Left forelimb (tissue), 1 donor: ENCODE data around the gene IRGQ.
"Not testable (repeated sequence)": the region's sequence is repeated elsewhere in the genome, so short reads cannot be mapped to it uniquely, and the experiment has no call there.

ENCODE experiments used
- DNase-seq: peaks from one replicate; pipeline ENCODE4 v3.0.0-alpha.2; 2018; ENCODE audit warnings: low spot score

Gene IRGQ

DNA sequence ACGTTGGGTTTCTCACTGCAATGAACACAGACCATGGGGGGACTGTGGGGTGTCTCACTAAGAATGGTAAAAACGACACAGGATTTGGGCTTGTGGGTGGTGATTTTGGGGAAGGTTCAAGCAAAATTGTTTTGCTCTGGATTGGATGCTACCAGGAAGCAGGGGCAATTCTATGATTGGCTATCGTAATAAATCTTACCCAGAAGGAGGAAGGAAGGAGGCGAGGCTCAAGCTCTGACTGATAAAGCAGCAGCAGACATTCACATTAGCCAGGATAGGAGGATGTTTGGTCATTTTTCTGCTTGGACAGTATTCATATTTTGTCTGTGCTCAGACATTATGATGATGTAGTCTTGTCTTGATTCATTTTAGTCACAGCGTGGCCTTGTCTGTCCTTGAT is 1.9 kb upstream of the IRGQ start:
- no peak for DNase-seq

DNA sequence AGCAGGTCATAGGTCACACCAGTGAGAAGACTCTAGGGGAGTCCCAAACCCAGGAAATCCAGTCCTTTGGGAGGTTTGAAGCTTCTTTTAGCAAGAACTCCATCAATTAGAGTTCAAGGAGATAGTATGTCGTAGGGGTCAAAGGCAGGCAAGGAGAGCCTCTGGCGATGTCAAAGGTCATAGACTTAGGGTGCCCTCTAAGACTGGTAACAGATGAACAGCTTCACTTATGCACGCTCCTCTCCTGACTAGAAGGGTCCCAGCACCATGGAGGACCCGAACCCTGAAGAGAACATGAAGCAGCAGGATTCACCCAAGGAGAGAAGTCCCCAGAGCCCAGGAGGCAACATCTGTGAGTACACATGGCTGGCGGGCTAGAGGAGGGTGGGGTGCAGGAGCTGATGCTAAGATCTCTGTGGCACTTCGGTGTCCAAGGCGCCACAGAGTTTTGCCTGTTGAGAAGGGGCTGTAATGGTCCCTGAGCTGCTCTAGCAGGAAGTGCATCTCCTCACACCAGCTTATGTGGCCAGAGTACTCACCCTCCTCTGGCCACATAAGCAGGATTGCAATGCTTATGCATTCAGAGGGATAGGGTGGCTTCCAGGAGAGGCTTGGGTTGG is 1.0 kb upstream of the IRGQ start:
- no peak for DNase-seq

DNA sequence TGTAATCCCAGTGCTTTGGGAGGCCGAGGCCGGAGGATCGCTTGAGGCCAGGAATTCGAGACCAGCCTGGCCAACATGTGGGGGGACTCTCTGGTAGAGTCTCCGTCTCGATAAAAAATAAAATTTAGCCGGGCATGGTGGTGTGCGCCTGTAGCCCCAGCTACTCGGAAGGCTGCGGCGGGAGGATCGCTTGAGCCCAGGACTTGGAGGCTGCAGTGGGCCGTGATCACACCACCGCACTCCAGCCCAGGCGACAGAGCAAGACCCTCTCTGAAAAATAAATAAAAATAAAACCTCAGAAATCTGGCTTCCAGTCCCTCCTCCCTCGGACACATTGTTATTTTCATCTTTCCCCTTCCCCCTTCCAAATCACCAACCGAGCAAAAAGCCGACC is 332 bp downstream of the IRGQ start:
- no peak for DNase-seq

DNA sequence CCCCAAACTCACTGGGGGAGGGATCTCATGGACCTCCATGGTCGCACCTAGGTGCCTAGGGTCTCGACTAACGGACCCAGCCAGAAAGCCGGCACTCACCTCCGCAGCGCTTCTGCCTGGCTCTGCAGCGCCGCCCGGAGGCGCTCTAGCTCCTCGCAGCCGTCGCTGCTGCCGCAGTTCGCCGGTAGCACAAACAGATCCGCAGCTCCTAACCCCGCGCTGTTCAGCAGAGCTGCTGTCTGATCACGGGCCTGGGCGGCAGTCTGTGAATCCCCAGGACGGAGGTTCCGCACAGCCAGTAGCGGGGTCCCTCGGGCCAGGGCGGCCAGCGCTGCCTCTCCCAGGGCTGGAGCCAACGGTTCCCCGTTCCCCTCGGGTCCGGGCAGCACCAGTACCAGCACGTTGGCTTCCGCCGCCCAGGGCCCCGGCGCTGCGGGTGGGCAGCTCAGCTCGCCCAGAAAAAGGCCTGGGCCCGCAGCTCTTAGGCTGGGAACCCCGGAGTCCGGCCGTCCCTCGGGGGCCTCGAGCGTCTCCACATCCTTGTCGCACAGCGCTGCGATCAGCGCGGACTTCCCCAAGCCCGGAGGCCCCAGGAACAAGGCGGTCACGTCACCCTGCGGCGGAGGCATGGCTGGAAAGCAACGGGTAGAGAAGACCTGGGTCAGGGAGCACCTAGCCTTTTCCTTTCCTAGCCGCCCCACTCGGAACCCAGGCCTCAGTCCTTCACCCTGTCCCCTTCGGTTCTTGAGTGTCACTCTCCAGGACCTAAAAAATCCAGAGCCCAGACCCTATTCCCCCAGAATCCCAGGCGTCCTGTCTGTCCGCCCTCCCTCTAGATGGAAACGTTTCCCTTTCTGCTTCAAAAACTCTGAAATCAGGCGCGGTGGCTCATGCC is 977 bp downstream of the IRGQ start:
- DNase-seq = peak; percentile 73

DNA sequence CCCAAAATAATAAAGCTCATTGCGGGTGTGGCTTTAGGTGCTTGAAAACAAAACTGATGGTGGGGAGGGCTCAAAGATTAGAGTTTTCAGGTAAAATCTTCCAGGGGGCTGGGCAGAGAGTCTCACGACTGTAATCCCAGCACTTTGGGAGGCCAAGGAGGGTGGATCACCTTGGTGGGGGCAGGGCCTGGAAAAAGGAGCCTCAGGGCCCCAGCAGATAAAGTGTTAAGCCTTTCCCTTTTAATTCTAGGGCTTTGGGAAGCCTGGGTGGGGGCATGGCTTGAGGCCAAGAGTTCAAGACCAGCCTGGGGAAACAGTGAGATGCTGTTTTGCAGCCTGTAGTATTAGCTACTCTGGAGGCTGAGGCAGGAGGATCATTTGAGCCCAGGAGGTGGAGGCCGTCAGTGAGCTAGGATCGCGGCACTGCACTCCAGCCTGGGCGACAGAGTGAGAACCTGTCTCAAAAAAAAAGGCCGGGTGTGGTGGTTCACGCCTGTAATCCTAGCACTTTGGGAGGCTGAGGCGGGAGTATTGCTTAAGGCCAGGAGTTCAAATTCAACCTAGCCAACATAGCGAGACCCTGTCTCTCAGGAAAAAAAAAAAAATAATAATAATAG is 1.7 kb downstream of the IRGQ start:
- no peak for DNase-seq

DNA sequence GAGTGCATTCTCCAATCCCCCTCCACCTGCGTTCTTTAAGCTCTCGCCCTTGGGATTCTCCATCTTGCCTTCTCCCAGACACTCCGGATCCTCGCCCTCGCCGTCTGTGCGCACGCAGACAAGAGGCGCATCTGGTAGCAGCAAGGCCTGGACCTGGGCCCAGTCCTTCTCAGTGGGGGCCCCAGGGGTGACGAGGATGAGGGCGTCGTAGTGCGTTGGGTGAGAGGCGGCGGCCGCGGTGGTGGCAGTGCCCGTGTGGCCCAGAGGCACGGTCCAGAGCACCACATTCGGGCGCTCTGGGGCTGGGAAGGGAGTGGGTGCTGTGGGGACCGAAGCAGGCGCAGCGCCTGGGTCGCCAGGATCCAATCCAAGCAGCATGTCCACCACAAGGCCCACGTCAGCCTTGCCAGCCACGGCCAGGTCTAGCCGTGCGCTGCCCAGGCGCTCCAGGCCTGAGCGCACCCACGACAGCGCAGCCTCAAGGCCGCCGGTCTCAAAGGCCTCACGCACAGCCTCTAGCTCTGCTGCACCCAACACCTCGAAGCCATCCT is 3.1 kb downstream of the IRGQ start:
- DNase-seq = no peak

DNA sequence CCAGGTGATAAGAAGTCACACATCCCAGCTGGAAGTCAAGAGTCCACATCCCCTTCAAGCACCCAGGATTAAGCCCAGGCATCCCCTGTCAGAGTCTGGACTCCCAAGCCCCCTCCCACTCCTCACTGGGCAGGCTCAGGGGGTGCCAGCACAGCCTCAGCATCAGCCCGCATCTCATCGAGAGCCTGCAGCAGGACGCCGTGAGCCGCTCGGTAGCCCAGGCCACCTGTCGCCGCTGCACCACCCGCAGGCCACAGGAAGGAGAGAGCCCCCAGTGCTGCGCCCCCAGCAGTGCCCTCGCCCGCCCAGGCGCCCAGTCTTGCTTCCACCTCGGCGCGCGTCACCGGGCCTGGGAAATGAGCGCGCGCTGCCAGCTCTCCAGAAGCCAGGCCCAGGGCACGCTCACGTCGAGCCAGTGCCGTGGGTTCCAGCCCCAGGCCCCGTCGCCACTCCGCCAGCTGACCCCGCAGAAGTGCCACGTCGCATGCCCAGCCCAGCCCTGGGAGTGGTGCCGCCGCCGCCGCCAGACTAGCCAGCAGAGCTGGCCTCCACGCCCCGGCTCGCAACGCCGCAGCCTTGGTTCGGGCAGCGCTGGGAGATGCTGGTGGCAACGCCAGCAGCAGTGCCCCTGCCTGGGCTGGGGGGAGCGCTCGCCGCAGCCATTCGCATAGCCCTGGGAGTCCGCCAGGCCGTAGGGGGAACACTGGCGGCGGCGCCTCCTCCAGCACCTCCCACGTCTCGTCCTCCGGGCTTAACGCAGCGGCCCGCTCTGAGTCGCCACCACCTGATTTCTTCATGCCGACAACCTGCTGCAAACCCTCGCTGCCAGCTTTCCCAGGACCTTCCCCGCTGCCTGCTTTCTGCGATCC is 3.8 kb downstream of the IRGQ start:
- no peak for DNase-seq

DNA sequence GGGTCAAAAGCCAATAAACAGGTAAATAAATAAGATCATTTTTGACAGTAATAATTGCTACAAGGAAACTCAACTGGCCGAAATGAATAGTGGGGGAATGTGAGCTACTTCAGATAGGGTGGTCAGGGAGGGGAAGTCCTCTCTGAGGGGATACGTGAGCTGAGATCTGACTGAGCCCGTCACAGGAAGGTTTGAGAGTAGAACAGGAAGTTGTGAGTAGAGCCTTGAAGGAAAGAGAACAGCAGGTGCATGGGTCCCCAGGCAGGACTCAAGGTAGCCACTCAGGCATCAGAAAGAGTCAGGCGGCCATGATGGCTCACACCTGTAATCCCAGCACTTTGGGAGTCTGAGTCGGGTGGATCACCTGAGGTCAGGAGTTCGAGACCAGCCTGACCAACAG is 6.3 kb downstream of the IRGQ start:
- no peak for DNase-seq

DNA sequence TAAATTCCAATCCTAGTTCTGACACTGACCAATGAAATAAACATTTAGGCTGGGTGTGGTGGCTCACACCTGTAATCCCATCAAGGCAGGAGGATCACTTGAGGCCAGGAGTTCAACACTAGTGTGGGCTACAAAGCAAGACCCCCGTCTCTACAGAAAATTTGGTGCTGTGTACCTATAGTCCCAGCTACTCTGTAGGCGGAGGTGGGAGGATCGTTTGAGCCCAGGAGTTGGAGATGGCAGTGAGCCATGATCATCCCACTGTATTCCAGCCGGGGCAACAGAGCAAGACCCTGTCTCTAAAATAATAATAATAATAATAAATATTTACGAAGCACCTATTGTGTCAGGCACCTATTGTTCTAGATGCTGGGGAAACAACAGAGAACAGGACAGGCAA is 6.7 kb downstream of the IRGQ start:
- no peak for DNase-seq

DNA sequence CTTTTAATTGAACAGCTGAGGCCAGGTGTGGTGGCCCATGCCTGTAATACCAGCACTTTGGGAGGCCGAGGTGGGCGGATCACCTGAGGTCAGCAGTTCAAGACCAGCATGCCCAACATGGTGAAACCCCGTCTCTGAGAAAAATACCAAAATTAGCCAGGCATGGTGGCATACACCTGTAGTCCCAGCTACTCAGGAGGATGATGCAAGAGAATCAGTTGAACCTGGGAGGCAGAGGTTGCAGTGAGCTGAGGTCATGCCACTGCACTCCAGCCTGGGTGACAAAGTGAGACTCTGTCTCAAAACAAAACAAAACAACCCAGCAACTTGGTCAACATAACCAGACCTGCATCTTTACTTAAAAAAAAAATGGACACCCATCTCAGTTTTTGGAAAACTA is 8.9 kb downstream of the IRGQ start:
- DNase-seq = not testable (repeated sequence)

DNA sequence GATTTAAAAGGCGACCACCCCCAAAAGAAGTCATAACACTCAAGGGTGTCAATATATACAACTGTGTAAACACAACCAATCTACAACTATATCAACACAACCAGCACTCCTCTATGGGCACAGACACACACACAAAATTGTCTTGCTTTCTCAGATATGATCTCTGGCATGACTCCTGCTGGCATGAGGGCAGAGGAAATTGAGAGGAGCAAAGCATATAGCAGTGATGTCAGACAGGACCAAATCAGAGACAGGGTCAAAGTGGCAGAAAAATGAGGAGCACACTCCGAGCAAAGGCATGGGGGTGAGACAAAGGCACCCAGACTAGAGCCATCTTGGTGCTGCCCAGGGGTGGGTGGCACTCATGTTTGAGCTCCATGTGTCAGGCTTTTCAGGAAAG is 9.6 kb downstream of the IRGQ start:
- DNase-seq = no peak

DNA sequence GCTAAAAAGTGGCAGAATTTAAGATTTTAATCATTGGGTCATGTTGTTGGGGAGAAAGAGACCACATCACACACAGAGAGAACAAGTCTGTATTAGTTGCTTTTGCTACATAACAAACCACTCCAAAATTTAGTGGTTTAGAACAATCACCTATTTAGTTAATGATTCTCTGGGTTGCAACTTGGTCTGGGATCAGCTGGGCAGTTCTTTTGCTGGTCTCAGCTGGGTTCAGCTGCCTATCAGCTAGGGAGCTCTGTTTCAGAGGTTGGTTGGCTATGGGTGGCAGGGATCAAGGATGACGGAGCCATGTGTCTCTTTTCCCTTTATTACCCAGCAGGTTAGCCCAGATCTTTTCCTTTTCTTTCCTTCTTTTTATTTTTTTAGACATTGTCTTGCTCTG is 11.4 kb downstream of the IRGQ start:
- no peak for DNase-seq

DNA sequence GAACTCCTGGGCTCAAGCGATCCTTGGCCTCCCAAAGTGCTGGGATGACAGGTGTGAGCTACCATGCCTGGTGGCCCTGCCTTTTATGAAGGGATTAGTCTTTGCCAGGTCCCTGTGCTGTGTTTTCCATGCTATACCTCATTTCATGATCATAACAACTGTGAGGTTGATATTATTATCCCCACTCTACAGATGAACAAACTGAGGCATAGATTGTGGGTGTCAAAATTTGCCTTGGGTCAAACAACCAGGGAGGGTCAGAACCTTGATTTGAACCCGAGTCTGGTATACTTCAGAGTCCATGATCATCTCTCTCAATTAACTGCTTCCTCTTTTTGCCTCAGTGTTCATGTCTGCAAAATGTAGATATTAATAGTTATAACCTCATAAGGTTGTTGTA is 13.4 kb downstream of the IRGQ start:
- DNase-seq = no peak

DNA sequence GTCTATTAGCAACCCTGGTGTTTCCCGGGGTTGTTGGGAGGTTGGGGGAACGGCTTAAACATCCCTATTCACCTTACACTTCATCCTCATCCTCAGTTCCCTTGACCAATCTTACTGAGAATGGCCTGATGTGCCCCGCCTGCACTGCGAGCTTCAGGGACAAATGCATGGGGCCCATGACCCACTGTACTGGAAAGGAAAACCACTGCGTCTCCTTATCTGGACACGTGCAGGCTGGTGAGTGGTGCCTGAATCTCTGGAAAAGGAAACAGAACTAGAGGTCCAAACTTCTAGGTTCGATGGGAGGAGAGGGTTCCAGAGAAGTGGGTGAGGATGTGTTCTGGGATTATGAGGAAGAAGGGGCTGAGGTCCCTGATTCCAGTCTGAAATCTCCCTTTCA is 14.5 kb downstream of the IRGQ start:
- no peak for DNase-seq

DNA sequence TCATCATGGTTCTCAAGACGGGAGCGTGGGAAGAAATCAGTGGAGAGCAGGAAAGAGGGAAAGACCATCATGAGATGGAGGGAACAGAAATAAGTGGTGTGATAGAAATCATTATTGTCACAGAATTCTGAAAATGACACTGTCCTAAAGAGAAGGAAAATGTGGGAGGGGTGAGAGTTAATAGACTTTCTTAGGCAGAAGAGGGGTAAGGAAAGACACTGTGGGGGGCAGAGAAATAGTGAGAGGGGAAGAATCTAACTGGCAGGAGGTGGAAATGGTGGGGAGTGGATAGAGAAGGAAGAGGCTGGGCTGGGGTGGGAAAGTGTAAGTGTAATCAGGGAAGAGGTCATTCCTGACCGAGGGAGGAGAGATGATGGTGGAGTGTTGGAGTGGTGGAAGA is 17.1 kb downstream of the IRGQ start:
- DNase-seq = no peak

DNA sequence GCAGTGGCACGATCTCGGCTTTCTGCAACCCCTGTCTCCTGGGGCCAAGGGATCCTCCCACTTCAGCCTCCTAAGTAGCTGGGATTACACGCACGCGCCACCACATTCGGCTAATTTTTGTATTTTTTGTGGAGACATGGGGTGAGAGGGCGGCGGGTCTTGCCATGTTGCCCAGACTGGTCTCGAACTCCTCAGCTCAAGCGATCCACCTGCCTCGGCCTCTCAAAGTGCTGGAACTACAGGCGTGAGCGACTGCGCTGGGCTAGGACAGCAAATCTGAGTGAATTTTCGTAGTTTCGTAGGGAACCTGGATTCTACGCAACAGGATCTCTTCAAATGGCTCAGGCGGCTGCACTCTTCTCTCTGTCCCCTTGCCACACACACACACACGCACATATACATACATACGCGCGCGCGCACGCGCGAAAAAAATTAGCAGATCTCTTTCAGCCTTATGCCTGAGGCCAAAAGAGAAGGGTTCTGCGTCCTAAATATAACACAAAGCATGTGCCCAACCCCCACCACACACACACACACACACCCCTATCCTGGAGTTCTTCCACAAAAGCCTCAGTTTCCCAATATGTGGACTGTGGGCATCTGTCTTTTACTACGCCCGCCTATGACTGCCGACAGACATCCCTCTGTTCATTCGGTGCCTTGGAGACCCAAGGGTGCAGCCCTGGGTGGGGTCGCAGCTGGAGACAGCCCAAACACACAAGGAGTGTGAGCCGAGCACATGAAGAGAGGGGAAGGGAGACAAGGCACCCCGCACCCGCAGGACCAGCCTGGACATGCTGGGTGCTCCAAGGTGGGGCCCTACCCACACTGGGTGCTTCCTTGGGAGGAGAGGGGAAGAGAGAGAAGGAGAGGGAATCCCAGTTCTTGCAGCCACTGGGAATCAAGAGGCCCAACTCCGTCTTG is 19.7 kb downstream of the IRGQ start:
- no peak for DNase-seq

DNA sequence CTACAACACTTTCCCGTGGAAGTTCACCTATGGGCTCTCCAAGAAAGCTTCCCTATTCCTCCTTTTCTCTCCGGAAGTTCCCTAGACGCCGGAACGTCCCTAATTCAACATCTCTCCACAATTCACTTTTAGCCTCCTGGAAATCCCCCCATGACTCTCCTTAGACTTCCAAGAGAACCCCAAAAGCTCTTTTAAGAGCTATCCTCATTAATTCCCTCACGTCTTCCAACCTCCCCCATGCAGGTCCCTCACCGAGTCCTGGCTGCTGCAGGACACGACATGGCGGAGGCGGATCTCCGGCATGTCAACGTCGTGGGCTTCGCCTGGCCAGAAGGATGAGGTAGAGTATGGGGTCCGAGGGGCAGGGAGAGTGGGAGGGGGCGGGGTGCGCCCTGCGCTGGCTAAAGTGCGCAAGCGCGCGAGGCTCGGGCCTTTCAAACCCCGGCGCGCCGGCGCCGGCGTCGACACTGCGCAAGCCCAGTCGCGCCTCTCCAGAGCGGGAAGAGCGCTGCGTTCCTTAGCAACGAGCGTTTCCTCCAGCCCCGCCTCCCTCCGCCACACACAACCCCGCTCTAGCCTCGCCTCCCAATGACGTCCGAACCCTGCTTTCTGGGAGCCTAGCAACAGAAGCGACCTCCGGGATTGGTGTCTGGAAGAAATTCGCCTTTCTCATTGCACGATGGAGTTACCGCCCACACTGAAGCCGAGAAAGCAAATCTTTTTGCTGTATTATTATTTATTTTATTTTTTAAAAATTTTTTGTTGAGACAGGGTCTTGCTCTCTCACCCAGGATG is 20.6 kb downstream of the IRGQ start, which contains the start of the genes PINLYP and XRCC1:
PINLYP (plus strand) TSS at position 646 of the 795 bp plus-strand sequence. CDS start 1,391 bp downstream, outside the sequence.
XRCC1 (minus strand) TSS at position 372 of the 795 bp plus-strand sequence; CDS start at position 303, 69 bp downstream.
- peak; percentile 96 for DNase-seq

DNA sequence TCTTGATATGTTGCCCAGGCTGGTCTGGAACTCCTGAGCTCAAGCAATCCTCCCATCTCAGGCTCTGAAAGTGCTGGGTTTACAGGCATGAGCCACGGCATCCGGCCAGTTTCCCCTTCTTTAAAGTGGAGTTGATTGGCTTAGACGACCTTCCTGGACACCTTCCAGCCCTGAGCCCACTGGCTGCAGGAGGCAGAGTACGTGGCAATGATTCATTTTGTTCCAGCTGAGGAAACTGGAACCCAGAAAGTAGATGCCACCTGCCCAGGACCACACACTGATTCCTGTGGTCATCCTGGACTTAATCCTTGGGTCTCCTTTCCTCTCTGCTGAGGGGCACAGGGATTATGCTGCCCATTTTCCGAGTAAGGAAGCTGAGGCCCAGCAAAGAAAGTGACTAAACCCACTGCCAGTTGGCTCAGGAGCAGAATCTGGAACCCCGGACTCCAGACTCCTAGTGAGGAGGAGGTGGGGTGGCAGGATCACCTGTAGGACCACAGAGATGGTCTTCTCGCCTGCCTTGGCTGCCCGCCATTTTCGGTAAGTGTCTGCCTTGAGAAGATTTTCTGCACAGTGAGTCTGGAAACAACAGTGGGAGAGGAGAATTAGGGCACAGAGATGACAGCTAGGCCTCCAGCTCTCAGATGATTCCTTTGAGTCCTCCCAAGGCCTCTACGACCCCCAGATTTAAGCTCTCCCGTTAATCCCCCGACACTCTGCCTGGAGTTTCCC is 21.3 kb downstream of the IRGQ start:
- no peak for DNase-seq

DNA sequence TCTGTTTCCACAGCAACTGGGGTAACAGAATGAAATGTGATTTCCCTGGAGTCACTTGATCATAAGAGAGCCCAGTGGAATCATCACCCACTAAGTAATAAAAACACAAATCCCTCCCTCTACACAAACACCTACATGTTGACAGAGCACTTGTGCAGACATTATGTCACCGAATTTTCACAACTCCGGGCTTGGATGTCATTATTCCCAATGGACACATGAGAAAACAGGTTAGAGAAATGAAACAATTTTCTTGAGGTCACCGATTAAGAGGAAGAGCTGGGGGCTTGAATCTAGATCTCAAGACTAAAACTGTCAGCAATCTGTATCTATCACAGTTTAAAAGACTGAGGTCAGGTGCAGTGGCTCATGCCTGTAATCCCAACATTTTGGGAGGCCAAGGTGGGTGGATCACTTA is 23.8 kb downstream of the IRGQ start:
- DNase-seq = no peak
